Measurements from ENCODE around the gene ZNF594. TPM values are rescaled to one million over a fixed set of nuclear protein-coding genes. Genes with fewer than 3 reads are reported as not detected.

ZNF594 gene
- total and polyA plus RNA-seq, 2 of the 13 experiments (the other 11 are each of a cell fraction or from before 2014, with no cell fraction given): 2.9 to 9.6 TPM

DNA sequence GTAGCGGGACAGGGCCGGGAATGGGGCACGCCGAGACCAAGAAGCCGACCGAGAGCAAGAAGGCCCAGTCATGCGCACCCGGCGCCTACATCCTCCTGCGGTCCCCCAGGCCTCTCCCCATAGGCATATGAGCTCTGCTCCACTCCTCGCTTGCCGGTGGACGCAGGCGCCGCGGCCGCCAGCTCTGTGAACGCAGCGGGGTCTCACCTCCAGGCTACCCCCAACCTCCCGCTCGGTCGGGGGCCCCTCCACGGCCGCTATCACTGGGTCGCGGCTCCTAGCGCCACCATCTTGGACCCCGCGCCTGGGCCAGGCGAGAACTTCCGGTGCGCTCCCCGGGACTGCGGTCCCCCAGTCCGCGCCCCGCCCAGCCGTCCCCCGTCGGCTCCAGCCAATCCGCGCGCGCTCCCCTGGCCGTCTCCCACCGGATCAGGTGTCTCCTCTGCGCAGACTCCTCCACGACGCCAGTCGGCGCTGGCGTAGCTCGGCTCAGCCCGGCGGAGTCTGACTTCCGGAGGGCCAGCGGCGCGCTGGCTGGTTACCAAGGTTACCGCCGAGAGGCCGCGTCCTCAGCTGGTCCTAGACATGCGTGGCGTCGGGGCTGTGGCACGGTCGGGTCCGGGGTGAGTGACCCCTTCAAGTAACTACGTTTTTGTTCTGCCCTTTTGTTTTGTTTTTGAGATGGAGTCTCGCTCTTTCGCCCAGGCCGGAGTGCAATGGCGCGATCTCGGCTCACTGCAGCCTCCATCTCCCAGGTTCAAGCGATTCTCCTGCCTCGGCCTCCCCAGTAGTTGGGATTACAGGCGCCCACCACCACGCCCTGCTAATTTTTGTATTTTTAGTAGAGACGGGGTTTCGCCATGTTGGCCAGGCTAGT is at the start of gene ZNF594 (continued):
- TF ChIP-seq, protein P1, sequence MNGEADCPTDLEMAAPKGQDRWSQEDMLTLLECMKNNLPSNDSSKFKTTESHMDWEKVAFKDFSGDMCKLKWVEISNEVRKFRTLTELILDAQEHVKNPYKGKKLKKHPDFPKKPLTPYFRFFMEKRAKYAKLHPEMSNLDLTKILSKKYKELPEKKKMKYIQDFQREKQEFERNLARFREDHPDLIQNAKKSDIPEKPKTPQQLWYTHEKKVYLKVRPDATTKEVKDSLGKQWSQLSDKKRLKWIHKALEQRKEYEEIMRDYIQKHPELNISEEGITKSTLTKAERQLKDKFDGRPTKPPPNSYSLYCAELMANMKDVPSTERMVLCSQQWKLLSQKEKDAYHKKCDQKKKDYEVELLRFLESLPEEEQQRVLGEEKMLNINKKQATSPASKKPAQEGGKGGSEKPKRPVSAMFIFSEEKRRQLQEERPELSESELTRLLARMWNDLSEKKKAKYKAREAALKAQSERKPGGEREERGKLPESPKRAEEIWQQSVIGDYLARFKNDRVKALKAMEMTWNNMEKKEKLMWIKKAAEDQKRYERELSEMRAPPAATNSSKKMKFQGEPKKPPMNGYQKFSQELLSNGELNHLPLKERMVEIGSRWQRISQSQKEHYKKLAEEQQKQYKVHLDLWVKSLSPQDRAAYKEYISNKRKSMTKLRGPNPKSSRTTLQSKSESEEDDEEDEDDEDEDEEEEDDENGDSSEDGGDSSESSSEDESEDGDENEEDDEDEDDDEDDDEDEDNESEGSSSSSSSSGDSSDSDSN (CRISPR knock-in tag; IDR thresholded peaks at IDR 0.05): 0 out of 2 replicates have a peak, but pooled peaks have one; percentile 14
- TF ChIP-seq GLI4 (CRISPR knock-in tag; IDR thresholded peaks at IDR 0.05; ENCODE audit: borderline replicate concordance) (no peak), ZFP37 (CRISPR knock-in tag; IDR thresholded peaks at IDR 0.05; ENCODE audit: borderline replicate concordance) (no peak), RFX1 (IDR thresholded peaks at IDR 0.05) (peak; percentile 78), NR2F2 (IDR thresholded peaks at IDR 0.05; ENCODE audit: borderline replicate concordance, low read depth) (no peak), RBM39 (IDR thresholded peaks at IDR 0.05; ENCODE audit: low read depth, low read length, poor library complexity, severe bottlenecking) (peak; percentile 23), ZNF780A (CRISPR knock-in tag; IDR thresholded peaks at IDR 0.05) (no peak), ASH2L (IDR thresholded peaks at IDR 0.05; ENCODE audit: insufficient read length, low read depth, low read length) (peak; percentile 48)
- TF ChIP-seq, protein P2, sequence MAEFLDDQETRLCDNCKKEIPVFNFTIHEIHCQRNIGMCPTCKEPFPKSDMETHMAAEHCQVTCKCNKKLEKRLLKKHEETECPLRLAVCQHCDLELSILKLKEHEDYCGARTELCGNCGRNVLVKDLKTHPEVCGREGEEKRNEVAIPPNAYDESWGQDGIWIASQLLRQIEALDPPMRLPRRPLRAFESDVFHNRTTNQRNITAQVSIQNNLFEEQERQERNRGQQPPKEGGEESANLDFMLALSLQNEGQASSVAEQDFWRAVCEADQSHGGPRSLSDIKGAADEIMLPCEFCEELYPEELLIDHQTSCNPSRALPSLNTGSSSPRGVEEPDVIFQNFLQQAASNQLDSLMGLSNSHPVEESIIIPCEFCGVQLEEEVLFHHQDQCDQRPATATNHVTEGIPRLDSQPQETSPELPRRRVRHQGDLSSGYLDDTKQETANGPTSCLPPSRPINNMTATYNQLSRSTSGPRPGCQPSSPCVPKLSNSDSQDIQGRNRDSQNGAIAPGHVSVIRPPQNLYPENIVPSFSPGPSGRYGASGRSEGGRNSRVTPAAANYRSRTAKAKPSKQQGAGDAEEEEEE (CRISPR knock-in tag; IDR thresholded peaks at IDR 0.05; ENCODE audit: borderline replicate concordance): no peak
- TF ChIP-seq, protein P3, sequence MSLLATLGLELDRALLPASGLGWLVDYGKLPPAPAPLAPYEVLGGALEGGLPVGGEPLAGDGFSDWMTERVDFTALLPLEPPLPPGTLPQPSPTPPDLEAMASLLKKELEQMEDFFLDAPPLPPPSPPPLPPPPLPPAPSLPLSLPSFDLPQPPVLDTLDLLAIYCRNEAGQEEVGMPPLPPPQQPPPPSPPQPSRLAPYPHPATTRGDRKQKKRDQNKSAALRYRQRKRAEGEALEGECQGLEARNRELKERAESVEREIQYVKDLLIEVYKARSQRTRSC (CRISPR knock-in tag; IDR thresholded peaks at IDR 0.05; ENCODE audit: low read depth): no peak
- TF ChIP-seq, protein P4, sequence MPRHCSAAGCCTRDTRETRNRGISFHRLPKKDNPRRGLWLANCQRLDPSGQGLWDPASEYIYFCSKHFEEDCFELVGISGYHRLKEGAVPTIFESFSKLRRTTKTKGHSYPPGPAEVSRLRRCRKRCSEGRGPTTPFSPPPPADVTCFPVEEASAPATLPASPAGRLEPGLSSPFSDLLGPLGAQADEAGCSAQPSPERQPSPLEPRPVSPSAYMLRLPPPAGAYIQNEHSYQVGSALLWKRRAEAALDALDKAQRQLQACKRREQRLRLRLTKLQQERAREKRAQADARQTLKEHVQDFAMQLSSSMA (CRISPR knock-in tag; IDR thresholded peaks at IDR 0.05): no peak
- TF ChIP-seq, protein P5, sequence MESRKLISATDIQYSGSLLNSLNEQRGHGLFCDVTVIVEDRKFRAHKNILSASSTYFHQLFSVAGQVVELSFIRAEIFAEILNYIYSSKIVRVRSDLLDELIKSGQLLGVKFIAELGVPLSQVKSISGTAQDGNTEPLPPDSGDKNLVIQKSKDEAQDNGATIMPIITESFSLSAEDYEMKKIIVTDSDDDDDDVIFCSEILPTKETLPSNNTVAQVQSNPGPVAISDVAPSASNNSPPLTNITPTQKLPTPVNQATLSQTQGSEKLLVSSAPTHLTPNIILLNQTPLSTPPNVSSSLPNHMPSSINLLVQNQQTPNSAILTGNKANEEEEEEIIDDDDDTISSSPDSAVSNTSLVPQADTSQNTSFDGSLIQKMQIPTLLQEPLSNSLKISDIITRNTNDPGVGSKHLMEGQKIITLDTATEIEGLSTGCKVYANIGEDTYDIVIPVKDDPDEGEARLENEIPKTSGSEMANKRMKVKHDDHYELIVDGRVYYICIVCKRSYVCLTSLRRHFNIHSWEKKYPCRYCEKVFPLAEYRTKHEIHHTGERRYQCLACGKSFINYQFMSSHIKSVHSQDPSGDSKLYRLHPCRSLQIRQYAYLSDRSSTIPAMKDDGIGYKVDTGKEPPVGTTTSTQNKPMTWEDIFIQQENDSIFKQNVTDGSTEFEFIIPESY (CRISPR knock-in tag; IDR thresholded peaks at IDR 0.05): no peak
